HG02610 (cell line): ENCODE measurements around the gene SLC6A13.

Experiments
- ATAC-seq: cut with Tn5 transposase; IDR thresholded peaks from one replicate; pipeline ENCODE4 v1.9.1; 2021; ENCODE audit warnings: mild to moderate bottlenecking, moderate library complexity; ENCODE audit not compliant: unreplicated experiment

The SLC6A13 gene

DNA sequence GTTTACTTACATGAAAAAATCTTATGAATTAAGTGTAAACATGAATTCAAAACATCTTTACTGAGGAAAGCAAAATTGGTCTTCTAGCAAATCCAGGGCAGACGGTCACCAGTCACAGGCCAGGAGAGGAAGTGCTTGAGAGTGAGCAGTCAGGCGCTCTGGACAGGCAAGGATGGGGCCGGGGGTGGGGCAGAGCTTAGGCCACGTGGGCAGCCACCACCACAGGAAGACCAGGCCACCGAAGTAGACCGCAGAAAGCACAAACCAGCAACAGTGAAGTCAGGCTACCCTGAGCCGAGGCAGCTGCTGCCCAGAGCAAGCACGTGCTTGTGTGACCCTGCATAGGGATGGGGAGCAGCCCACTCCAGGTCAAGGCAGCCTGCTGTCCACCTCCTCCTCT, 82.2 kb downstream of the SLC6A13 start:
- ATAC-seq: peak; percentile 58

DNA sequence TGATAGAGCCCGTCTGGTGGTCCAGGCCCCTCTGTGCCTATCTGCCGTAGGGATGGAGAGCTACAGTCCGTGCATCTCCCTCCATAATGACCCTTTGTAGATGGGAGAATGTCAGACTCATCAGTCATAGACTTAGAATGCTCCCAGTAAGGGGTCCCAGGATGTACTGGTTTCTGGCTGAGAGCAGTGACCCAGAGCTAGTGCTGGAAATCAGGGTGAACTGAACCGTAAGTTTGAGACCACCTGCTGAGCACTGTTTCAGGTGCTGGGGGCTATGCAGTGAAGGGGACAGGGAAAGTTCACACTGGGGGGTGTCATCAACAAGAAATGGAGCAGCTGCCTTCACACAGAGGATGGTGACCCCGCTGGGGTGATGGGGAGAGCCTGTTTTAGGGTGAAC, 82.8 kb downstream of the SLC6A13 start:
- no peak for ATAC-seq

DNA sequence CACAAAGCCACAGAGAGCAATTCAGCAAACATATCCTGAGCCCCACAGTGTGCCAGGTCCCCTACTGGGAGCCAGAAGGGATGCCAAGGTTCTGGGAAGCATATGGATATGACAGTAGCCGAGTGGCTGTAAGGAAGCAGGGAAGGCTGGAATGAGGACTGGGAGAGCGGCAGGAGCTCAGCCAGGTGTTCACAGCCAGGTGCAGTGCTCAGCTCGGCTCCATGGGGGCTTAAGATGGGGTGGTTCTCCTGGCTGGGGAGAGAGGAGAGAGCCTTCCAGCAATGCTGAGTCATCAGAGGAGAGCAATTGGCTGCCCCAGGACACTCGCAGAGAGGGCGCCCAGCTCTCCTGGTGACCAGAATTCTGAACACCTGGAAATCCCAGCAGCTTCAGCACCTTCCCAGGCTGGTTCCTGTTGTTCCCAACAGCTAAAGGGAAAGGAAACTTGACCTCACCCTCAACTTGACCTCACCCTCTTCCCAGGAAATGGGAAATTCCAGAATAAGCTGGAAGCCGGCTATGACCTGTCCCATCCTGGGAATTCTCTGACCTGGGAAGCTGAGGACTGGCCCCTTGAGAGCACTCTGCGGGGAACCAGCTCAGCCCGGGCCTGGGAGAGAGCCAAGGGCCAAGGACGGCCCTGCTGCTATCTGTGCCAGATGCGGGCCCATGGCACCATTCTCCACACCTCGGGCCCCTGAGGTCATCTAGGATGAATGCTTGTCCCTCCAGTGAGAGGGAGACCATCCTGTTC, 83.3 kb downstream of the SLC6A13 start:
- no peak for ATAC-seq

DNA sequence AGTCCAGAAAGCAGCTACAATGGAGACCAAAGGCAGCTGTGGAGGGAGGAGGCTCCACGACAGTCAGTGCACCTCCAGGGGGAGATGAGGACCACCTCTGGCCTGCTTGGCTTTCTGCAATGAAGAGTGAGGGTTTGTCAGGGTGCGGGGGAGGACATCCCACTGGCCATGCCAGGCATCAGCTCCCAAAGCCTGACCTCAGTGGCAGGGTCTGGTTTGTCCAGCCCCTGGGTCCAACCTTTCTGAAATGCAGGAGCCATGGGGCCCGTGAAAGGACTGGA, 83.9 kb downstream of the SLC6A13 start:
- no peak for ATAC-seq

DNA sequence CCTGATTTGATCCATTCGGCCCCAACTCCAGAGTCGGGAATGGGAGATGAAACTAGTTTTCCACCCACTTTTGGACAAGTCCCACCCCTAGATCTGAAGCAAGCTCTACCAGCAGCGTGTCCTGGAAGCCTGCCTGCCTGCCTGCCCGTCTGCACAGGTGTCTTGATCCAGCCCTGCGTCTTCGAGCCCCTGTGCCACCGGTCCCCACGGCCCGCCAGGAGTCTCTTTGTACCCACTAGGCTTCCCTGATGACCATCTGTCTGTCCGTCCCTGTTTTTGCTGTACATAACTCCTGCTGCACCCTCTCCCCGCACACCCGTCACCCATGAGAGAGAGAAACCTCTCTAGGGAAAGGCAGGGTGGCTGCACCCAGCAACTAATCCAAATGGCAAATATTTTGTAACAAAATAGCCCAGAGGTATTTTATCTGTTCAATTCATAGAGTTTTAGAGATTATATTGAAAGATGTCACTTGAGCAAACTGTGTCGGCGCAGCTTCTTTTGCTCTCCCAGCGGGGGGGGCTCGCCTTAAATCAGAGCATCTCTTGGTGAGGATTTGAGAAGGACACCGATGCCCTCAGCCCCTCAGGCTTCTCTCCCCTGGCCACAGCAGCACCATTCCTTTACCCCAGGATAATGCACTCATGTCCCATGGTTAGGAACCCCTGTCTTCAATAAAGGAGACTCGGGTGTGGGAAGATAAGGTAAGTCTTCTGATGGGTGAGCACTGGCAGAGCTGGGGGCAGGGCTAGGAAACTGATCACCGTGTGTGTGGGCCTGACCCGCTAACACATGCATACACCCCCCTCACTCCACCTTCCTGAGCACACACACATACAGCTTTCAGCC, 84.4 kb downstream of the SLC6A13 start:
- ATAC-seq: no peak

DNA sequence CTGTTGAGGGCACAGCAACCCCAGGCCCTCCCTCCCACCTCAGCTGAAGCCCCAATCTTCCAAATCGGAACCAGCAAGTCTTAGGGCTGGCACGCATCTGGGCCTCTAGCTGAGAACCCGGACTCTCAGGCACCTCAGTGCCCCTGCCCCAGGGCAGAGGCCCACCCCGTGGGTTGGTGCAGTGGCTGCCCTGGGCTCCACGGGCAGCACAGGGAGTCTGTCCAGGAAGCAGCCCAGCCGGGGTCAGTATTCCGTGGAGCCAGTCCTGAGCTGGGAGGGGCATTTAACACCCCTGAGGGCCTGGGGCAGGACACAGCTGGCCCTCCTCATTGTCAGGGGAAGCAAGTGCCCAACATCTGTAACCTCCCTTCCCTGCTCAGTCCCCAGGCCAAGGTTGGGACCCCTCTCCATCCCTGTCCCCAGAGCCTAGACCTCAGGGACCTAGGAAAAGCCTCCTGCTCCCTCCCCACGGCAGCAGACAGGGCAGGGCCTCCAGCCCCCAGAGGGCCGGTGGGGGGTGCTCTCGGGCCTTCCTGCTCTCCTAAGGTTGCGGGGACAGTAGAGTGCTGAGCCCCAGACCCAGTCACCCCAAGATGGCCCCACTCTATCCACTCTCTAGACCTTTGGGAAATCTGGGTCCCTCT, 85.2 kb downstream of the SLC6A13 start:
- no peak for ATAC-seq

DNA sequence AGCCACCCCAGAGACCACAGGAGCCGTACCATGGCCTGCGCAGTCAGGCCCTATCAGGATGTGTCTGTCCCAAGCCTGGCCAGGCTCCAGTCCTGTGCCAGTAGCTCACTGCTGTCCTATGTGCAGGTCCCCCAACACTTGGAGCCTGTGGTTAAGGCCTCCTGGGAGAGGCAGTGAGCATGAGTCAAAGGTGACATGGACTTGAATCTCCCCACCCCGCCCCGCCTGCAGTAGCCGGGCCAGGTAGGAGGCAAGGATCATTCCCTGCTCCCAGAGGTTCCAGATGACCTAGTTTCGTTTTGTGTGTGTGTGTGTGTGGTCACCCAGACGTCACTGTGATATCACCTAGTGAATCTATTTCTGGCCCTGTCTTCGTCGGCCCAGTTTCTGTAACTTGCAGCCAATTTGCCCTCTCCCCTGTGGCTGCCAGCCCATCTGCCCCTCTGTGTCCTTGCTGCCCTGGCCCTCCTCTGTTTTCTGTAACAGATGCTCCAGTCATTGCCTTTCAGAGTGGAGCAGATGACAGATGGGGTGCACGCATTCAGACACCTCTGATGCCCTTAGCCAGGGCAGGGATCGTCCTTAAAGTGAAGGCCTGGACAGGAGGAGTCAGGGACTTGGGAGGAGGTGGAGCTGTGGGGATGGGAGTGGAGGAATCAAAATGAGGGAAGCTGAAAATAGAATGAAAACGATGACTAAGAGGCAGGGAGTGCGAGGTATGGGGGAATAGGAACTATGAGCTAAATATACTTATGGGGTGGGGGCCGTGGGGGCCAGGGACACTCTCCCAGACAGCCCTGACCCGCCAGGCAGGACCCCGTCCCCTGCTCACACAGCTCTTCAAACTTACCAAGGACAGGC, 86.1 kb downstream of the SLC6A13 start:
- no peak for ATAC-seq

DNA sequence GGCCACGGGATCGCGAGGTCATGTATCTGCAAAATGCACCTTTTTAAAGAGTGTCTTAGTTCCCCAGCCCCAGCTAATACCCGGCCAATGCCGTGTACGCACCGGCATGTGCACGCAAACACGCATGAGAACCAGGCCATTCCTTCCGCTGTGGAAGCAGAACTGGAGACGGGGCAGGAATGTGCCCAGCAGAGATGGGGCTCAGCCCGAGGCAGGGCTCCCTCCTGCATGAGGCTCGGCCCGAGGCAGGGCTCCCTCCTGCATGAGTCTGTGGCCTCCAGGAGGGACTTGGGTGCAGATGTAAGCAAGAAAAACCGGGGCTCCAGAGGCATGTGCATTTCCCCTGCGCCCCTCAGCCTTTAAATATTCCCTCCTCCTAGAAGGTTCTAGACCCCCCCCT, 86.9 kb downstream of the SLC6A13 start:
- ATAC-seq: no peak

DNA sequence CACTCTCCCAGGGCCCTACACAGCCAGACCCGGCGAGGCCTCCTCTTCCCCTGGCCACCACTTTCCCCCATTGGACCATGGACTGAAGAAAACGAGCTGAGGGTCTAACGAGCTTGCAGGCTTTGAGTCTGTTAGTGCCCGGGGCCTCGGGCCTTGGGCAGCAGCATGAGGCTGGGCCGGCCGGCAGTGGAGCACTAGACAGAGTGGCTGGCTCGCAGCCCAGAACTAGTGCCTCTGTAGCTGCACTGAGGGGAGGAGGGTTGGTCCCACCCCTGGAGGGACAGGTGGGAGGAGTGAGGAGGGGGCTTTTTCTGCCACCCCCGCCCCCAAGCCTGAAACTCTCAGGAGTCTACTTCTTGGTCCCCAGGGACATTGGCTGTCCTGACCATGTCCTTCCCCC, 87.4 kb downstream of the SLC6A13 start:
- ATAC-seq: no peak

DNA sequence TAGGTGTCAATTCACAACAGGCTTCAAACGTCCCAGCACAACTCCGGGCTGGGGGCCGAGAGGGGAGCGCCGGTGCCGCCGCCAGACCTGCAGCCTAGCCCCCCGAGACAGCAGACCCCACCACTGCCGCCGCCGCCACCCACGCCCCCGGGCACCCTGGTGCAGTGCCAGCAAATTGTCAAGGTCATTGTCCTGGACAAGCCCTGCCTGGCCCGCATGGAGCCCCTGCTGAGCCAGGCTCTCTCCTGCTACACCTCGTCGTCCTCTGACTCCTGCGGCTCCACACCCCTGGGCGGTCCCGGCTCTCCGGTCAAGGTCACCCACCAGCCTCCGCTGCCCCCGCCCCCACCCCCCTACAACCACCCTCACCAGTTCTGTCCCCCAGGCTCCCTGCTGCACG, 88.0 kb downstream of the SLC6A13 start:
- no peak for ATAC-seq

DNA sequence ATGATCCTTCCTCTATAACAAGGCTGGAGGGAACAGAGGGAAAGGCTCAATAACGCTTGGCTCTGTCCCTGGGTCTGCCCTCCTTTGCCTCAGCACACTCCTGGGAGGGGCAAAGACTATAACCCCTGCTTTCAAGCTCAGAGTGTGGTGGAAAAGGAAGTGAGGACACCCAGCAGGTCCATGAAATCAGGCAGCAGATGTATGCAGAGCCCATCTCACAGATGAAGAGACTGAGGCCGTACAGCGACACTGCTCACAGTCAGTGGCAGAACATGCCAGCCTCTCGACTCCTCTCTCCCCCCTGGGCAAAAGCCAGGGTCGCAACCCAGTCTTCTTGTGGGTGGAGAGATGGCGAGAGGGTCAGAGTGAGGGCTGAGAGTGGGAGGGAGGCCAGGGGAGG, 88.5 kb downstream of the SLC6A13 start:
- no peak for ATAC-seq

DNA sequence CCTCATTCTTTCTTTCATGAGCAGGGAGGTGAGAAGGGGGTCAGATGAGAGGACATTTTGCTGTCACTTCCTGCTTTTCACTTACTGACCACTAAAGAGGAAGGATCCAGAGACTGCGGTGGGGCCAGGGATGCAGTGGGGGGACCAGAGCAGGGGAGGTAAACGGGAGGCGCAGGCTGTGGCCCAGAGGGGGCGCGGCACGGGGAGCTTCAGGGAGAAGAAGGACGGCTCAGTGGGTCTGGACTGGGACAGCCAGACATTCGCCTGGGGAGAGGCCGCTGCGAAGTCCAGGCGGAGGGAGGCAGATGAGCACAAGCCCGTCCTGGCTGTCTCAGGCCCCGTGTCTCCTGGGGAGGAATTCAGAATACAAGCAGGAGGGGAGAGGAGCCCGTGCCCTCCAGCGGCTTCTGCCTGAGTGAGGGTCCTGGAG, 89.9 kb downstream of the SLC6A13 start:
- no peak for ATAC-seq

DNA sequence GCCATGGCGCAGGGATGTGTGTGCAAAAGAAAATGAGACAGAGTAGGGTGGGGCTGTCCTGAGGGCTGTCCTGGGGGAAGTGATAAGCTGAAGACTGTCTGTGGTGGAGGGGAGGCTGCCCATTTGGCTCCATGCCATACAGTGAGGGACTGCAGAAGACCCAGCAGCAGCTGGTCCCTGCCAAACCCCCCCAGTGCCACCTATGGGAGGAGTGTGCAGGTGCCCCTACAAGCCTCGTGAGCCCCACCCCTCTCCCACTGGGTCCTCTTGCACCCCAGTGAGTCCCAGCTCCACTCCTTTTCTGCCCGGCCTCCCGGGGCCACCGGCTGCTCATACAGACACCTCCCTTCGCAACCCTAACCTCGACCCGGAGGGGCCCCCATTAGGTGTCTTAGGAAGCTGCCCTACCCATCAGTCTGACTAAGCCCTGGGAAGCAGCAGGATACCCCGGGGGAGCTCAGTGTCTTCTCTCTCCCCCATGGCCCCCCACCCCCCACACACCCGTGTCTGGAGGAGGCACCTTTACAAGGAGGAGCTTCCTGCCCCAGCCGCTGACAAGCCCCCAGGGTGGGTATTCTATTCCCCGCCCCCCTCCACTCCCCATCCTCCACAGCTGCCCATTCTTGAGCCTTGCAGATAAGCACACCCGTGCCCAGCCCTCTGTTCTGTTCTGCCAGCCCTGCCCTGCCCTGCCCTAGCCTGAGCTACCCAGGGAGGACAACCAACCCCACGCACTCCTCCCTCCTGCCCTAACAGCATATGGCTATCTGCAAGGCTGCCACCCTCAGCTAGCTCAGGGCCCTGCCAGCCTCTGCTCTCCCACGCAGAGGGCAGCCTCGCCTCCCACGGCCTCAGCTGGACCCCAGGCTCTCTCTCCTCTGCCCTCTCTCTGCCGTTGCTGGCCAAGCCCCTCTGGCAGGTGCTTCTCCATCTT, 90.6 kb downstream of the SLC6A13 start:
- ATAC-seq: no peak

DNA sequence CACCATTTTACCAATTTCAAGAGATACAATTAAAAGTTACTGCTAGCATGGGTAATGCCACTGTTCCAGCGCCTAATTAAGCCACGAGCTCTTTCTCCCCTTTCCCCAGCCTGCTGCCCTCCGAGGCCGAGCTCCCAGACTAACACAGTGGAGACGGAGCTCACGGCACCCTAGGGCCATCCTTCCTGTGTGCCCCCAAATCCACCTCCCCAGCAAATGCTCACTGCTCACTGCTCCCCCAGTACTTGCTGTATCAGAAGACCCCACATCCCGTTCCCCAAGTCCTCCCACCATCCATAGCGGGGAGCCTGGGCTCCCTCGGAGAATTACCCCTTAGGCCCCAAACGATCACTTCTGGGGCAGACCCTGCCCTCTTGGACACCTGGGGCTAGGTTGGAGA, 91.4 kb downstream of the SLC6A13 start:
- no peak for ATAC-seq
